MM.1S (cell line): ENCODE results near the gene TMEM190.

Experiments
- DNase-seq: peaks from one replicate; pipeline ENCODE4 v3.0.0-alpha.2; 2015
- H2AFZ ChIP-seq: fragments of 300-600 bp; sonication (generic); 2 replicates; pipeline ENCODE4 v1.6.0; 2016; ENCODE audit warnings: antibody characterized with exemption, low read length
- H3F3A ChIP-seq: fragments of 300-600 bp; sonication (generic); 2 replicates; pipeline ENCODE4 v1.6.1; 2016; ENCODE audit warnings: mild to moderate bottlenecking, antibody characterized with exemption, low read length, moderate library complexity, mixed read lengths; ENCODE audit not compliant: insufficient read depth
- H3K27ac ChIP-seq: fragments of 300-600 bp; sonication (generic); 2 replicates; pipeline ENCODE4 v1.5.1; 2016; ENCODE audit warnings: mild to moderate bottlenecking, low read length
- H3K27me3 ChIP-seq: fragments of 300-600 bp; sonication (generic); replicated peaks from 2 replicates; pipeline ENCODE4 v1.6.0; 2016; ENCODE audit warnings: low read length; ENCODE audit not compliant: insufficient read depth
- H3K36me3 ChIP-seq: fragments of 300-600 bp; sonication (generic); replicated peaks from 2 replicates; pipeline ENCODE4 v1.6.1; 2016; ENCODE audit warnings: mild to moderate bottlenecking, low read length, mixed read lengths; ENCODE audit not compliant: insufficient read depth
- H3K4me1 ChIP-seq: fragments of 300-600 bp; sonication (generic); 2 replicates; pipeline ENCODE4 v1.6.1; 2016; ENCODE audit warnings: low read length, mixed read lengths
- H3K4me2 ChIP-seq: fragments of 300-600 bp; sonication (generic); 2 replicates; pipeline ENCODE4 v1.6.0; 2016; ENCODE audit warnings: low read depth, low read length
- H3K4me3 ChIP-seq: fragments of 300-600 bp; sonication (generic); 2 replicates; pipeline ENCODE4 v1.5.1; 2016; ENCODE audit warnings: low read length, mixed read lengths
- H3K79me2 ChIP-seq: fragments of 300-600 bp; sonication (generic); 2 replicates; pipeline ENCODE4 v1.6.1; 2016; ENCODE audit warnings: mixed run types, low read length, mixed read lengths
- H3K9ac ChIP-seq: fragments of 300-600 bp; sonication (generic); 2 replicates; pipeline ENCODE4 v1.6.1; 2016; ENCODE audit warnings: low read length, mixed read lengths
- H3K9me2 ChIP-seq: fragments of 300-600 bp; sonication (generic); replicated peaks from 2 replicates; pipeline ENCODE4 v1.6.1; 2016; ENCODE audit warnings: mild to moderate bottlenecking, low read length, mixed read lengths; ENCODE audit not compliant: insufficient read depth
- H3K9me3 ChIP-seq: fragments of 300-600 bp; sonication (generic); replicated peaks from 2 replicates; pipeline ENCODE4 v1.6.1; 2016; ENCODE audit warnings: mild to moderate bottlenecking, low read length, mixed read lengths; ENCODE audit not compliant: insufficient read depth
- H4K20me1 ChIP-seq: fragments of 300-600 bp; sonication (generic); 2 replicates; pipeline ENCODE4 v1.6.1; 2016; ENCODE audit warnings: mild to moderate bottlenecking, low read length, moderate library complexity, mixed read lengths; ENCODE audit not compliant: insufficient read depth
- EZH2 ChIP-seq: fragments of 300-600 bp; sonication (generic); optimal IDR thresholded peaks from 2 replicates; pipeline ENCODE3; 2017; ENCODE audit warnings: low read depth, mild to moderate bottlenecking, antibody characterized with exemption, low read length, mixed read lengths
- EZH2phosphoT487 ChIP-seq: fragments of 300-600 bp; sonication (generic); IDR thresholded peaks from 2 replicates; pipeline ENCODE4 v1.6.1; 2018; ENCODE audit warnings: antibody characterized with exemption, low read length
- TF ChIP-seq, protein P1 (sequence below): fragments of 300-600 bp; sonication (generic); IDR thresholded peaks from 2 replicates; pipeline ENCODE4 v1.5.1; 2016; ENCODE audit warnings: antibody characterized with exemption, low read length, mixed read lengths

TMEM190 gene

DNA sequence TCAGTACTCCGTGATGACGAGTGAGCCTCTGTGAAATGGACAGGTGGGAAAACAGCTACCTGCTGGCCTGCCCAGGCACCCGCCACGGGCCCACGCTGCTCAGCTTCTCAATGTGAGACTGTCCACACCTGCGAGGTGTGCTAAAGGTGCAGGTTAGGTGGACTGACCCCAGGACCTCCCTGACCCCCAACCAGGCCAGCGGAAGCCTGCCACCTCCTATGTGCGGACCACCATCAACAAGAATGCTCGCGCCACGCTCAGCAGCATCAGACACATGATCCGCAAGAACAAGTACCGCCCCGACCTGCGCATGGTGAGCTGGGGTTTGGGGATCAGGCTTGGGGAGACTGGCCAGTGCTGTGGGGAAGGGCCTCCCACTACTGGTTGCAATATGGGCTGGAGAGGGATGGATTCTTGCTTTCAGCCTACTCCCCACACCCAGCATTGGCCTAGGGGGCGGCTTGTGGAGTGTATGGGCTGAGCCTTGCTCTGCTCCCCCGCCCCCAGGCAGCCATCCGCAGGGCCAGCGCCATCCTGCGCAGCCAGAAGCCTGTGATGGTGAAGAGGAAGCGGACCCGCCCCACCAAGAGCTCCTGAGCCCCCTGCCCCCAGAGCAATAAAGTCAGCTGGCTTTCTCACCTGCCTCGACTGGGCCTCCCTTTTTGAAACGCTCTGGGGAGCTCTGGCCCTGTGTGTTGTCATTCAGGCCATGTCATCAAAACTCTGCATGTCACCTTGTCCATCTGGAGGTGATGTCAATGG, 11.3 kb downstream of the TMEM190 start:
- Histone ChIP-seq H2AFZ (no peak overlapping the region), H3K4me2 (peak overlapping the region; percentile 98; the same call in 1 of the 2 replicates), H3K27me3 (no peaks in the 10 kb centered on the region), H3K36me3 (peaks cover 19% of the 10 kb centered on the region), H3K4me3 (no peak overlapping the region; the same call in 1 of the 2 replicates), H3K9me3 (no peaks in the 10 kb centered on the region), H3K27ac (no peak overlapping the region), H4K20me1 (peaks cover 41% of the 10 kb centered on the region), H3K4me1 (peaks cover 20% of the 10 kb centered on the region), H3K9ac (no peak overlapping the region; the same call in 1 of the 2 replicates), H3K9me2 (no peaks in the 10 kb centered on the region), H3K79me2 (peaks cover 53% of the 10 kb centered on the region), H3F3A (peaks cover 75% of the 10 kb centered on the region)
- DNase-seq = no peak
- TF ChIP-seq EZH2phosphoT487 = no peak

DNA sequence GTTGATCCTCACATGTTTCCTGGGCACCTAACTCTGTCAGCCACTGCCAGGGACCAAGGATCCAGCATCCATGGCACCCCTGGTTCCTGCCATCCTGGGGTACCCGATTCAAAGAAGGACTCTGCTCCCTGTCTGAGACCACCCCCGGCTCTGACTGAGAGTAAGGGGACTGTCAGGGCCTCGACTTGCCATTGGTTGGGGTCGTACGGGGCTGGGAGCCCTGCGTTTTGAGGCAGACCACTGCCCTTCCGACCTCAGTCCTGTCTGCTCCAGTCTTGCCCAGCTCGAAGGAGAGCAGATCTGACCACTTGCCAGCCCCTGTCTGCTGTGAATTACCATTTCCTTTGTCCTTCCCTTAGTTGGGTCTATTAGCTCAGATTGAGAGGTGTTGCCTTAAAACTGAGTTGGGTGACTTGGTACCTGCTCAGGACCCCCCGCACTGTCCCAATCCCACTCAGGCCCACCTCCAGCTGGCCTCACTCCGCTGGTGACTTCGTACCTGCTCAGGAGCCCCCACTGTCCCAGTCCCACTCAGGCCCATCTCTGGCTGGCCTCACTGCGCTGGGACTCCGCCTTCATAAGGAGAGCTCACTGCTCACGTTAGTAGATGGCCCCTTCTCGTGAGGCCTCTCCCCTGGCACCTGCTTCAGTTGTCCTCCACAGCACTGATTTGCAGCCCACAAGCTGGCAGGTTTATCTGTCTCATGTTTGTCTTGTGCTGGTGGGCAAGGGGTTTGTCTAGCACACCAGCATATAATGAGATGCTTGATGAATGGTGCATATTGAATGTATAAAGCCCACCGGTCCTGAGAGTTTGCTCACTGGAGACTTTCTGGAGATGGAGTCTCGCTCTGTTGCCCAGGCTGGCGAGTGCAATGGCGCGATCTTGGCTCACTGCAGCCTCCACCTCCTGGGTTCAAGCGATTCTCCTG, 13.0 kb downstream of the TMEM190 start:
- peaks cover 12% of the 10 kb centered on the region for H3K4me1 ChIP-seq
- H4K20me1 ChIP-seq = peaks cover 41% of the 10 kb centered on the region
- H3F3A ChIP-seq = peaks cover 70% of the 10 kb centered on the region
- no peak overlapping the region for H3K4me3 ChIP-seq
- TF ChIP-seq EZH2 (no peak), EZH2phosphoT487 (no peak)
- TF ChIP-seq, protein P1, sequence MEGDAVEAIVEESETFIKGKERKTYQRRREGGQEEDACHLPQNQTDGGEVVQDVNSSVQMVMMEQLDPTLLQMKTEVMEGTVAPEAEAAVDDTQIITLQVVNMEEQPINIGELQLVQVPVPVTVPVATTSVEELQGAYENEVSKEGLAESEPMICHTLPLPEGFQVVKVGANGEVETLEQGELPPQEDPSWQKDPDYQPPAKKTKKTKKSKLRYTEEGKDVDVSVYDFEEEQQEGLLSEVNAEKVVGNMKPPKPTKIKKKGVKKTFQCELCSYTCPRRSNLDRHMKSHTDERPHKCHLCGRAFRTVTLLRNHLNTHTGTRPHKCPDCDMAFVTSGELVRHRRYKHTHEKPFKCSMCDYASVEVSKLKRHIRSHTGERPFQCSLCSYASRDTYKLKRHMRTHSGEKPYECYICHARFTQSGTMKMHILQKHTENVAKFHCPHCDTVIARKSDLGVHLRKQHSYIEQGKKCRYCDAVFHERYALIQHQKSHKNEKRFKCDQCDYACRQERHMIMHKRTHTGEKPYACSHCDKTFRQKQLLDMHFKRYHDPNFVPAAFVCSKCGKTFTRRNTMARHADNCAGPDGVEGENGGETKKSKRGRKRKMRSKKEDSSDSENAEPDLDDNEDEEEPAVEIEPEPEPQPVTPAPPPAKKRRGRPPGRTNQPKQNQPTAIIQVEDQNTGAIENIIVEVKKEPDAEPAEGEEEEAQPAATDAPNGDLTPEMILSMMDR = no peak
- no peak overlapping the region for H3K27ac ChIP-seq
- H2AFZ ChIP-seq = no peak overlapping the region
- peaks cover 19% of the 10 kb centered on the region for H3K36me3 ChIP-seq
- H3K9me3 ChIP-seq = no peaks in the 10 kb centered on the region
- DNase-seq = no peak
- no peak overlapping the region for H3K9ac ChIP-seq
- no peaks in the 10 kb centered on the region for H3K27me3 ChIP-seq
- H3K4me2 ChIP-seq = no peak overlapping the region
- peaks cover 43% of the 10 kb centered on the region for H3K79me2 ChIP-seq
- H3K9me2 ChIP-seq = no peaks in the 10 kb centered on the region

DNA sequence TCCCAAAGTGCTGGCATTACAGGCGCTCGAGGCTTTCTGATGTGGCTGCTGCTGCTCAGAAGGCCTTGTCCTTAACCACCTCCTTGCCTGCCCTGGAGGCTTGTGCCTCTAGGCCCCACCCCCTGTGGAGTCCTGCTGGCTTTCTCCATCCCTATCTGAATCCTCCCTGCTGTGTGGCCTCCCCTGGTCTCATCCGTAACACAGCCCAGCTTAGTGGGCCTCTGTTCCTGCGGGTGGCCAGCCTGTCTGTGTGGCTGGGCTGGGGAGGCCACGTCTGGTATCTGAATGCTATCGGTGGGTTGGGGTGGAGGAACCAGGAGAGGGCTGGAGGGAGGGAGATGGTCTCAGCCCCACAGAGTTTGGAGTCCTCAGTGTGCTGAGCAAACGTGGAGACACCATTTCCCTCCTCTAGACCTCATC, 13.8 kb downstream of the TMEM190 start:
- Histone ChIP-seq H3F3A (peaks cover 62% of the 10 kb centered on the region), H3K27me3 (no peaks in the 10 kb centered on the region), H4K20me1 (peaks cover 41% of the 10 kb centered on the region), H3K4me3 (no peak overlapping the region), H3K9me3 (no peaks in the 10 kb centered on the region), H3K36me3 (peaks cover 19% of the 10 kb centered on the region), H3K9ac (no peak overlapping the region), H3K79me2 (peaks cover 39% of the 10 kb centered on the region), H3K27ac (no peak overlapping the region), H3K4me2 (no peak overlapping the region), H3K9me2 (no peaks in the 10 kb centered on the region), H3K4me1 (peaks cover 8% of the 10 kb centered on the region), H2AFZ (no peak overlapping the region)
- DNase-seq = no peak
- TF ChIP-seq EZH2phosphoT487 (no peak), EZH2 (no peak)
- TF ChIP-seq, protein P1 = no peak
